Measurements from ENCODE around the gene FGD6. TPM values are rescaled to one million over a fixed set of nuclear protein-coding genes. Genes with fewer than 3 reads are reported as not detected.
"Not testable (repeated sequence)": the region's sequence is repeated elsewhere in the genome, so short reads cannot be mapped to it uniquely, and the experiment has no call there.

Gene FGD6
- total and polyA plus RNA-seq, 2 experiments from 2014 or later, result 10.4 to 17.2 TPM

GRCh38 chr12:95104919-95105452, 112.3 kb downstream of the FGD6 start:
- no peak for DNase-seq (ENCODE audit: low spot score)
- Histone ChIP-seq H2AFZ (no peak overlapping the region), H3K27ac (no peak overlapping the region), H3K79me2 (no peaks in the 10 kb centered on the region), H4K20me1 (ENCODE audit: insufficient read depth, poor library complexity, severe bottlenecking) (no peaks in the 10 kb centered on the region), H3K9me2 (replicated peaks; ENCODE audit: insufficient read depth) (no peaks in the 10 kb centered on the region), H3K27me3 (no peaks in the 10 kb centered on the region), H3K9me3 (ENCODE audit: low read depth) (no peaks in the 10 kb centered on the region), H3K4me1 (ENCODE audit: insufficient read depth) (peaks cover 6% of the 10 kb centered on the region), H3K36me3 (replicated peaks; ENCODE audit: insufficient read depth, low read depth) (peaks cover 8% of the 10 kb centered on the region), H3K4me3 (no peak overlapping the region), H3K4me2 (no peak overlapping the region)
- TF ChIP-seq CTCF (IDR thresholded peaks at IDR 0.05; ENCODE audit: poor library complexity), result no peak
- TF ChIP-seq EZH2 (IDR thresholded peaks at IDR 0.05; ENCODE audit: borderline replicate concordance), result no peak
- TF ChIP-seq EZH2phosphoT487 (IDR thresholded peaks at IDR 0.05; ENCODE audit: low read depth, severe bottlenecking, unreplicated experiment), result no peak
- WGBS (ENCODE audit: low lambda C conversion rate, missing lambda C conversion rate), result 100% methylated on average over 2 of the region's 2 CpGs

DNA sequence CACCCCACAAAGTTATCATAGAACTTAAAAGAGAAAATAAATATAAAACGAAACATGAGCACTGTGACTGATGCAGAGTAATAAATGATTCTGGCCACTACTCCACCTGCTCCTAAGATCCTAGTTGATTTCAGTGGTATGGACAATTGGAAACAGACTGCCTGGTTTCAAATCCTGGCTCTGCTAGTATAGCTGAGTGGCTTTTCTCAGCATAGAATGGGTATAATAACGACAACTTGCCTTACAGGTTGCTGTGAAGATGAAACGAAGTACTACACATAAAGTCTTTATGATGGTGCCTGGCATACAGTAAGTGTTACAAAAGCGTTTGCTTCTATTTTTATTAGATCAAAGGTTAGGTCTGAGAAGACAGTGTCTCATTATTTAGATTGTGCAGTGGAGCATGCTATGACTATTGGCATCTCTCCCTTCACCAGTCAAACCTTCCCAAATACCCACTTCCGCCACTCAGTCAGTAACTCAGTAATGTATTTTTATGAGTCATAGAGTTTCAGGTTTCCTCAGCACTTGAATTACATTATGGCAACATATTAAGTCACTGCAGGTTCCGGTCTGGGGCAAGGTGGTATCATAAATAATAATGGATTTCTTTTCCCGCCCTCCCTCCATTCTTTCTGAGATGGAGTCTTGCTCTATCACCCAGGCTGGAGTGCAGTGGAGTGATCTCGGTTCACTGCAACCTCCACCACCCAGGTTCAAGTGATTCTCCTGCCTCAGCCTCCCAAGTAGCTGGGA, 114.2 kb downstream of the FGD6 start:
- Histone ChIP-seq H3K4me1 (ENCODE audit: insufficient read depth) (peaks cover 21% of the 10 kb centered on the region), H4K20me1 (ENCODE audit: insufficient read depth, poor library complexity, severe bottlenecking) (no peaks in the 10 kb centered on the region), H3K4me2 (no peak overlapping the region), H3K9me2 (replicated peaks; ENCODE audit: insufficient read depth) (no peaks in the 10 kb centered on the region), H3K27me3 (no peaks in the 10 kb centered on the region), H2AFZ (no peak overlapping the region), H3K4me3 (no peak overlapping the region), H3K9me3 (ENCODE audit: low read depth) (no peaks in the 10 kb centered on the region), H3K79me2 (no peaks in the 10 kb centered on the region), H3K27ac (peak overlapping the region; percentile 56), H3K36me3 (replicated peaks; ENCODE audit: insufficient read depth, low read depth) (peaks cover 8% of the 10 kb centered on the region)
- DNase-seq (ENCODE audit: low spot score), result peak; percentile 13
- WGBS (ENCODE audit: low lambda C conversion rate, missing lambda C conversion rate), result 75% methylated on average over 8 of the region's 8 CpGs
- TF ChIP-seq EZH2 (IDR thresholded peaks at IDR 0.05; ENCODE audit: borderline replicate concordance) (no peak), CTCF (IDR thresholded peaks at IDR 0.05; ENCODE audit: poor library complexity) (no peak), EZH2phosphoT487 (IDR thresholded peaks at IDR 0.05; ENCODE audit: low read depth, severe bottlenecking, unreplicated experiment) (no peak)

DNA sequence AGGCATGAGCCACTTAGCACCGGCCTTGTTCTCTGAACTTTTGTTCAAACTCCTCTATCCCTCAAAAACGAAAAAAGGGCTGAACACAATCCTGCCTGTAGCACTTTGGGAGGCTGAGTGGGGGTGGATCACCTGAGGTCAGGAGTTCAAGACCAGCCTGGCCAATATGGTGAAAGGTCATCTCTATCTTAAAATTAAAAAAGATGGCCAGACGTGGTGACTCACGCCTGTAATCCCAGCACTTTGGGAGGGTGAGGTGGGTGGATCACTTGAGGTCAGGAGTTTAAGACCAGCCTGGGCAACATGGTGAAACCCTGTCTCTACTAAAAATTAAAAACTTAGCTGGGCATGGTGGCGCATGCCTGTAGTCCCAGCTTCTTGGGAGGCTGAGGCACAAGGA, 115.3 kb downstream of the FGD6 start:
- not testable (repeated sequence) for H3K27ac ChIP-seq; H3K27me3 ChIP-seq; H3K79me2 ChIP-seq; H3K4me3 ChIP-seq; H2AFZ ChIP-seq; H3K9me2 ChIP-seq (replicated peaks; ENCODE audit: insufficient read depth); H3K36me3 ChIP-seq (replicated peaks; ENCODE audit: insufficient read depth, low read depth); H3K9me3 ChIP-seq (ENCODE audit: low read depth); H4K20me1 ChIP-seq (ENCODE audit: insufficient read depth, poor library complexity, severe bottlenecking); DNase-seq (ENCODE audit: low spot score); H3K4me2 ChIP-seq
- 93% methylated on average over 5 of the region's 5 CpGs for WGBS (ENCODE audit: low lambda C conversion rate, missing lambda C conversion rate)
- peaks cover 25% of the 10 kb centered on the region for H3K4me1 ChIP-seq (ENCODE audit: insufficient read depth)
